ENCODE data around the gene ACSM3.
"Not testable (repeated sequence)": the region's sequence is repeated elsewhere in the genome, so short reads cannot be mapped to it uniquely, and the experiment has no call there.

Gene ACSM3, protein sequence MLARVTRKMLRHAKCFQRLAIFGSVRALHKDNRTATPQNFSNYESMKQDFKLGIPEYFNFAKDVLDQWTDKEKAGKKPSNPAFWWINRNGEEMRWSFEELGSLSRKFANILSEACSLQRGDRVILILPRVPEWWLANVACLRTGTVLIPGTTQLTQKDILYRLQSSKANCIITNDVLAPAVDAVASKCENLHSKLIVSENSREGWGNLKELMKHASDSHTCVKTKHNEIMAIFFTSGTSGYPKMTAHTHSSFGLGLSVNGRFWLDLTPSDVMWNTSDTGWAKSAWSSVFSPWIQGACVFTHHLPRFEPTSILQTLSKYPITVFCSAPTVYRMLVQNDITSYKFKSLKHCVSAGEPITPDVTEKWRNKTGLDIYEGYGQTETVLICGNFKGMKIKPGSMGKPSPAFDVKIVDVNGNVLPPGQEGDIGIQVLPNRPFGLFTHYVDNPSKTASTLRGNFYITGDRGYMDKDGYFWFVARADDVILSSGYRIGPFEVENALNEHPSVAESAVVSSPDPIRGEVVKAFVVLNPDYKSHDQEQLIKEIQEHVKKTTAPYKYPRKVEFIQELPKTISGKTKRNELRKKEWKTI

DNA sequence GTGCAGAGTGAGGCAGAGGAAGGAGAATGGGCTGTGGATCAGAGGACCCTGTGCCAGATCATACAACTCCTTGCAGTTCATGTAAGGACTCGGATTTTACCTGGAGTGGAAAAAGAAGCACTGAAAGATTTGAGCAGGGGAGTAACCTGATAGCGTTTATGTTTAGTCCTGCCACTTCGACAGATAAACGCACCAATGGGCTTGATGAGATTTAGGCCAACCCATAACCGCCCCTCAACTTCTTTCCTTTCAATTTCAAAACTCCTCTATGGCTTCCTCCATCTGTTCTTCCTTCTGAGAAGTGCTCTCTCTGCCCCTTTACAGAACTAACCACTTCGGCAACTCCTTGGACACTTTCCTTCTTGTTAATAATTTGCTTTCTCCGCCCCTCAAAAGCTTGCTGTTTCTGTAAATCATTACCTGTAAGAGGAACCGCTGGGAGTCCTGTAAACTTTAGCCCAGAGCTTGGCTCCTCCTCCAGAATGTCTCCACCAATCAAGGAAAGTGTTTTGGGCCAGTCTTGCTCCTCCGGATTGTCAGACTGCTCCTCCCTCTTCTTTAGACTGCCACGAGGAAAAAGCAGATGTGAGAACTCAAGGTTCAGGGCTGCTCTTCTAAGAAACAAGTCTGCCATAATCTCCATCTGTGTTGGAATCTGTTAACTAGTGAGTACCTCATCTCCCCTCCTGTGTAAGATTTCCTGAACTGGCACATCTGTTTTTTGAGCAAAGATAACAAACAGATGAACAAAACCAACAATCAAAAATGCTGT is at the start of gene ACSM3:
Gene ACSM3, plus strand, starts transcription at position 554 of the 772 bp plus-strand sequence. CDS start 6,021 bp downstream, outside the sequence.
- DNase-seq (ENCODE audit: low read depth, low spot score) = peak; percentile 79

DNA sequence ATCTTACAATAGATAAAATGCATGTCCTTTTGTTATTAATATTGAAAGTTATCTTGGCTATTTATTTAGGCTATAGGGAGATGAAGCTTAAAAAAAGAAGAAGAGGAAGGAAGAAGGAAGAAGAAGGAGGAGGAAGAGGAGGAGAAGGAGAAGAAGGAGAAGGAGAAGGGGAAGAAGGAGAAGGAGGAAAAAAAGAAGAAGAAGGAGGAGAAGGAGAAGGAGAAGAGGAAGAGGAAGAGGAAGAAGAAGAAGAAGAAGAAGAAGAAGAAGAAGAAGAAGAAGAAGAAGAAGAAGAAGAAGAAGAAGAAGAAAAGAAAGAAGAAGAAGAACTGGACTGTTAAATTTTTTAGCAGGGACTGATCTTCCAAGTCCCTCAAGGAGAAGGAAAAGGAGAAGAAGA is 46.1 kb upstream of the ACSM3 start:
- DNase-seq (ENCODE audit: low read depth, low spot score) = not testable (repeated sequence)

DNA sequence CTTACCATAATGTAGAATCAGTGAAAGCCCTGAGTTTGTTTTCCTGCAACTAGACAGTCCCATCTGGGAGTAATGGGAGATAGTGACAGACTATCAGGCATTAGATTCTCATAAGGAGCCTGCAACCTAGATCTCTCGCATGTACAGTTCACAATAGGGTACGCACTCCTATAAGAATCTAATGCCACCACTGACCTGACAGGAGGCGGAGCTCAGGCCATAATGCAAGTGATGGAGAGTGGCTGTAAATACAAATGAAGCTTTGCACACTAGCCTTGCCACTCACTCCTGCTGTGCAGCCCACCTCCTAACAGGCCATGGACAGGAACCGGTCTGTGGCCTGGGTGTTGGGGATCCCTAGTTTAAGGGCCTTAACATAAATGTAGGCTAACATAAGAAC is 43.6 kb upstream of the ACSM3 start:
- DNase-seq (ENCODE audit: low read depth, low spot score) = no peak

DNA sequence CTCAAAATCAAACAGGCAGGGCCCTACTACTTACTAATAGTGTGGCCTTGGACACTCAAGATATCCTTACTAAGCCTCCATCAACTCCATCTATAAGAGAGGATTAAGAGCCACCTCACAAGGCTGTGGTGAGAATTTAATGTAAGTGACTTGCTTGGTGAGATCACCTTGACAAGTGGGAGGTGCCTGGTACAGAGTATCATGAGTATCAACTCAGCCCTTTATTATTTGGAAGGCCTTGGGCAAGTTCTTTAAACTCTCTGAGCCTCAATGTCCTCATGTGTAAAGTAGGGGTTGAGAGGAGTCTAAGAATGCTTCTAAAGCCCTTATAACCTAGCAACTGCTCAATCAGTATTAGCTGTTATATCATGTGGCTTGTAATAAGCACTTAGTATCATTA is 37.2 kb upstream of the ACSM3 start:
- DNase-seq (ENCODE audit: low read depth, low spot score) = no peak

DNA sequence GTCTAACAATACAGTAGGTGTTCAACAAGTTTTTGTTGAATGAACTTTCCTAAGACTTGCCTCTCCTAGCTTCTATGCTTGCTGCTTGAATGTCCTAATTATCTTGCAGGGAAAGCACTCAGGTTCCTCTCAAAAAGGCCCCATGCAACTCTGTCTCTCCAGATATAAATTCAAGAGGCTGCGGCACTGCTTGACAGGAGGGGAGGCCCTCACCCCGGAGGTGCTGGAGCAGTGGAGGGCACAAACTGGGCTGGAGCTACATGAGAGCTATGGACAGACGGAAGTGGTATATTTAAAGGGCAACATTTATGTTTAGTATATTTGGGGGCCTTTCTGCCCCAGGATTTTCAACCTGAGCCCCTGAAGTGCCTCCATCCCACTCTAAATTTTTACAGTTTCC is 36.6 kb upstream of the ACSM3 start:
- no peak for DNase-seq (ENCODE audit: low read depth, low spot score)

DNA sequence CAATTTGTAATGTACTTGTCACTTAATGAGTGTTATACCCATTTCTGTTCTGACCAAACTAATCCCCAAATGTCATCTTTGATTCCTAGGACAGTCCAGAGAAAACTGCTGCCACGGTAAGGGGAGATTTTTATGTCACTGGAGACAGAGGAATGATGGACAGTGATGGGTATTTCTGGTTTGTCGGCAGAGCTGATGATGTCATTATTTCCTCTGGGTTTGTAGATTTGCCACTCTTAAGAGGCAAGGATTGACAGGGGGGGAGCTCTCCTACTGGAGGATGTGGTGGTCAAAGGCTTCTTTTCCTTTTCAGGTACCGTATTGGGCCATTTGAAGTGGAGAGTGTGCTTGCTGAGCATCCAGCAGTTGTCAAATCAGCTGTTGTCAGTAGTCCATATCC is 34.7 kb upstream of the ACSM3 start:
- DNase-seq (ENCODE audit: low read depth, low spot score) = no peak

DNA sequence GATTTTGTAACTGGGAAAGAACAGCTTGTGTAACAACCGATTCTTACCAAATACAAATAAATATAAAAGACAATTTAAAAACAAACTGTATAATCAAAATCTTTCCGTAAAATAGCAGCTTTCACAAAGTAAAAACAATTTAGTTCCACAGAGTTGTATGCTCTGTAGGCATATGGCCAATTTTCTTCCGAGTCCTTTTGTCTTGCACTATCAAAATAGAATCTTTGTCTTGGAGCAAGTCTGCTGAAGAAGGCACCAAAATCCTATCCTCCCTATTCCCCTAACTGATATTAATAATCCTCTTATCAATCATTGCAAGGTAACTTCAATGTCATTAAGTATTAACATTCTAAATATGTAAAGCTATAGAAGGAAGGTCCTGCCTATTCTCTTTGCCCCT is 29.8 kb upstream of the ACSM3 start:
- no peak for DNase-seq (ENCODE audit: low read depth, low spot score)

DNA sequence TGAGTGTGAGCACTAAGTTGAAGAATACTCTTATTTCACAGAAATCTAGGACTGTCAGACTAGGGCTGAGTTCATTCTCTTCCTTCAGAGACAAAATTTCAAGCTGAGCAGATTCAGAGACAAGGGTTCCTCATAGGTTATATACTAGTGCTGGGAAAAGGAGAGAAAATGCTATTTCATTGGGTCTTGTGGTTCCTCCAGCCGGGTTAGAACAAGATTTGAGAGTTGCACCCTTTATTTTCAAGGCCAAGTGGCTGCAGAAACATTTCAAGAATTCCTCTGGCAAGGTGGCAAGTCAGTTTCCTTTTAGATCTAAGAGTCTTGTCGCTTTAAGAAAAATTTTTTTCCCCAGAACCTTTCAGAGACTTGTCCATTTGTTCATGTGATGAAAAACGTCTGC is 29.0 kb upstream of the ACSM3 start:
- DNase-seq (ENCODE audit: low read depth, low spot score) = no peak

DNA sequence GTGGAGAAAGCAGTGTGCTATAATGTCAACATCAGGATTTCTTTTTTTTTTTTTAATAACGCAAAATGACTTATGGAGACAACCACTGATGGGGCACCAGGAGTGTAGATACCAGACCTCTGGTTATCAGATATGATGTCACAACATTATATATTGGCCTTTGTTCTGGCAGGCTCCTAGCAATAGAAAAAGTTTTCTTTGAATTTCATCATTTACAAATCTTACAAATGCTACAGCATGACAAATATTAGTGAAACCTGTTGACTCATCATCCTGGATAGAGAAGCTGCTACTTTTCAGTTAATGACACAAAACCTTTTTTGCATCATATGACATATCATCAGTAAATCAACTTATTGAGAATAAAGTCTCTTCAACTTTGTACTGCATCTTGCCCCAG is 28.3 kb upstream of the ACSM3 start:
- no peak for DNase-seq (ENCODE audit: low read depth, low spot score)

DNA sequence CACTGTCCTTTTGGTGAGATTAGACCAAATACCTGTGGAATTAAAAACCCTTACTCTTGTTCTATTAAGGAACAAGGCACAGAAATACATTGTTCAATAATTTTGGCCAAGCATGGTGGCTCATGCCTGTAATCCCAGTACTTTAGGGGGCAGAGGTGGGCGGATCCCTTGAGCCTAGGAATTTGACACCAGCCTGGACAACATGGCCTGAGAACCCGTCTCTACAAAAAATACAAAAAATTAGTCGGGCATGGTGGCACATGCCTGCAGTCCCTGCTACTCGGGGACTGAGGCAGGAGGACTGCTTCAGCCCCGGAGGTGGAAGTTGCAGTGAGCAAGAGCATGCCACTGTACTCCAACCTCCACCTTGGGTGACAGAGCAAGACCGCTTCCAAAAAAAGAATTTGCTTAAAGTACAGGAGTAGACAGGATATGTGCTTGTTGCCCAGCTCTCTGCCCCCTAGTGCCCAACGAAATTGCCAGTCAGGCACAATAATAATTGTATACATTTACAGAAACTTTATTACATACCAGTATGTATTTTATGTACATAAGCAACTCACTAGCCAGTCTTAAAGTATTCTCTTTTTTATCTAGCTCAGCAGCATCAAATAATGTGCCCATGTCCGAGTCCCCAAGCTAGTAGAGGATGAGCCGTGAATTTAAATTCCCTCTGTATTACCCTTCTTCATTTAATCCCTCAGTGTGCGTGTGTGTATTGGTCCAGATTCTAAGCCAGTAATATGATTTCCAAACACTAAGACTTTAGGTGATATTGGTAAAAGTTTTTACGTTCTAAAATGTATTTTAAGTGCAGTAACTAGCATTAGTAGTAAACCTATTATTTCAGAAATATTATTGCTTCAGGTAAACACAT is 23.6 kb upstream of the ACSM3 start:
- no peak for DNase-seq (ENCODE audit: low read depth, low spot score)

DNA sequence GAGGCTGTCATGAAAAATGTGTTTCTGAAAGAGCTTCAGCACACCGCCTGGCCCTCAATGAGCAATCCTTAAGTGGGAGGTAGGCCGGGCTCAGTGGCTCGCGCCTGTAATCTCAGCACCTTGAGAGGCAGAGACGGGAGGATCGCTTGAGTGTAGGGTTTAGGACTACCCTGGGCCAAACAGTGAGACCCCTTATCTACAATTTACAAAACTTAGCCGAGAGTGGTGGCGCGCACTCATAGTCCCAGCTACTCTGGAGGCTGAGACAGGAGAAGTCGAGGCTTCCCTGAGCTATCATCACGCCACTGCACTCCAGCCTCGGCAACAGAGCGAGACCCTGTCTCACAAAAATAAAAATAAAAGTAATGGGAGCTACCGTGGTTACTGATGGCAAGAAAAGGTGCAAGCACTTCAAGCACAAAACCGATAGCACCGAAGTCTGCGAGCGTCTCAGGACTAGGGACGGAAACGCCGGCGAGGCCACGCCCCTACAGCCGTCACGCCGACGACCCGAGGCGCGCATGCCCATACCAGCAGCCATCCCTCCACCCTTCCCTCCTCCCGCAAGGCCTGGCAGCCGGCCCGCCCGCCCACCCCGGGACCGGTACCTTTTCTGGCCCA is 22.8 kb upstream of the ACSM3 start:
- peak; percentile 86 for DNase-seq (ENCODE audit: low read depth, low spot score)

DNA sequence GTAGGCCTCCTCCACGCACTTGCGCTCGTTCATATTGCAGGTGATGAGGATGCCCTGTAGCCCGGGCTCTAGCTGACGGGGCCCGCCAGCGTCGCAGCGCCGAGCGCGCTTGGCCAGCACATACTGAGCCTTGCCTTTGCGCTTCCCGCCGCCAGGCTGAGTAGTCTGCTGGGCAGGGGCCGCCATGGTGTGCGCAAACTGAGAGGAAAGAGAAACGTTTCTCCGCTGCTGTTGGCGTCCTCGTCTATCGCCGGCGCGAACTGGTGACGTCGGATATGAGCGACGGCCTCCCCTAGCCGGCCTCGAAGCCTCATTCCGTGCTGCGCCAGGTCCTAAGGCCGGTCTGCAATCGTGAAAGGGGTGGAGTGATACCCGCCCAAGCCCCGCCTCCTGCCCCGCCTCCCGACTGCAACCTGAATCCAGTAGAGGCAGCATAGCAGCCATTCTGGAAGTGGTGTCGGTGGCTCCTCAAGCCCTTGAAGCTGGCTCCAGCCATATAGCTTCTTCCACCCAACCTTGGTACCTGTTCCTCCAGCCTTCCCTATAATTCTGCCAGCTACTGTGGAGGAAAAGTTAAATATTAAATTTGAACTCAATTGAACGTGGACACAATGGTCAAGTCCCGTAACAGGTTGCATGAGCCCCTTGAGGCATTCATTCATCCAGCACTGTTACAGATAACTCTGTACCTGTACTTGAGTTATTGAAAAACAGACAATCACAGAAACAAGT is 22.1 kb upstream of the ACSM3 start, which contains the start of gene THUMPD1:
Gene THUMPD1, minus strand, starts transcription at position 265 of the 732 bp plus-strand sequence. Its CDS starts 79 bp downstream, at position 186.
- DNase-seq (ENCODE audit: low read depth, low spot score) = peak; percentile 97

DNA sequence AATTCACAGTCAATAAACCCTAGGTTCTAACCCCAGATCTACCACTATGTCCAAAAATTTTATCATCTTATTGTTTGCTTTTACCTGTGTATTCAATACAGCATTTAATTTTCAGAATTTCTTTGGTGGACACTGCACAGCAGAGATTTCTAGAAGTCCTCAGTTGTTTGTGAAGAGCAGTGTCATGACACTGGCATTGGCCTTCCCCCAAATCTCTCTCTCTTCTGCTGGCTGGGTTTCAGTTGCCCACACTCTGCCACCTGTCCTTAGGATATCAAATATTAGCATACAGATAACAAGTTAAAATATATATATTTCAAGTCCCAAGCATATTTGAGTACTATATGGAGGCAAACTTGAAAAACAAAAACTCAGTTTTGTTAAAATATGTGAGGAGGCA is 20.2 kb upstream of the ACSM3 start:
- DNase-seq (ENCODE audit: low read depth, low spot score) = no peak

DNA sequence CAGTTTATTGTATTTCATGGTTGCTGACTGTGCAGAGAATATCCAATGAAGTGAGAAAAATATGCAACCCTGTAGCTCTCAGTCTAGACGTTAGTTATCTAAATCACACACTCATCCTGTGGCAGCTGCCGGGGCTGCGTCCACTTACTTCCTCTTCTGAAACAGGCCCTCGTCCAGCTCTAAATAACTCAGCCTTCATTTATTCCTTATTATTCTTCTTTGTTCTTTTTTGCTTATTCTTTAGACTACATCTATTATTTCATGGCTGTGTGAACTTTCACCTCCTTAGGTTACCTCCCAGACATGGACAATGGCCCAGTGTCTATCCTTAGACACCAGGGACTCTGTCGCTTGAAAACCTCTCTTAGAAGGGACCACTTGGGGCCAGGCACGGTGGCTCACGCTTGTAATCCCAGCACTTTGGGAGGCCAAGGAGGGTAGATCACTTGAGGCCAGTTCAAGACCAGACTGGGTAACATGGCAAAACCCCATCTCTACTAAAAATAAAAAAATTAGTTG is 18.8 kb upstream of the ACSM3 start:
- no peak for DNase-seq (ENCODE audit: low read depth, low spot score)

DNA sequence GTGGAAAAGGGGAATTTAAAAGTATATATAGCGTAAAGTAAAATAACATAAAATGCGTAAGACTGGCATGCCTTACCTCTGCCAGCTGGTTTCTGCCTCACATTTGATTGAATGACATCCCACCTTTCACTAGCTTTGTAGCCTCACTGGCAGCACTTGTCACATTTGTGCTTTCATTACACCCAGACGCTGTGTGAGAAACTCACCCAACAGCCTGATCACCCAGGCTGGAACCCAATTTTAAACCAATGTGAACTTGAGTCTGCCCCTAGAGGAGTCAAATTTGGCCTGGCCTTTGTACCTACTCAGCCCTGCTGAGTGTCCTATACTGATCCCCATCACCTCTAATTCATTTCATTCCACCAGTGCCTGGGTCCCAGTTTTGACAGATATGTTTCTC is 17.4 kb upstream of the ACSM3 start:
- no peak for DNase-seq (ENCODE audit: low read depth, low spot score)

DNA sequence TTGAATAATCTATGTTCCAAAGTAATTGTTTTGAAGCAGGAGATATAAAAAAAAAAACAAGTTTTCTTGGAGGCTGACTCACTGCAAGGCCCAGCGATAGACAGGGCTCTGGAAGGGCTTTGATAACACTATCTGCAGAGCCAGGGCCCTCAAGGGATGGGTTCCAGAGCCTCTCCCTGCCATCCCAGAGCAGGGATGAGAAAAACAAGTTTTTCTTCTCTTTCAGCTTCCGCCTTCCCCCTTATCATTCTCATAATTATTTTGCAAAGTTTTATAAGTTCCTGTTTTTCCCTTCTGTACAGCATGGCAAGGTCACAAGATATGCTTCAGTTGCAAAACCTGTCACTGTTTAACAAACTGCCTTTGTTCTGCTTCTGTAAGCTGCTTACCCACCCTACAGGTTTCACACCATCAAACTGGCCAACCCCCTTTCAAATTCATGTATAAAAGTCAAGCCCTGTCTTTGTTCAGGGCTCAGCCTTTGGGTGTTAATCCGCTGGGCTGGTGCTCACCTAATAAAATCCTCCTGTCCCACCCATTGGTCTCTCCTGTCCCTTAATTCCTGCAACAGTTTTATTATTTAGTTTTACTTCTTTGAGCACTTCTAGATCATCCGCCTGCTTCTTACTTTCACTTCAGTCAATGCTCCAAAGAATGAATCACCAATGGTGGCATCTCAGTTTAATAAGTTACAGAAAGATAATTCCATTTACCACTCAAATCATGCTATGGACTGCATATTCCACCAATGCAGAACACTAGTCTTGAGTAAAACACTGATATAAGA is 16.6 kb upstream of the ACSM3 start:
- DNase-seq (ENCODE audit: low read depth, low spot score) = no peak

DNA sequence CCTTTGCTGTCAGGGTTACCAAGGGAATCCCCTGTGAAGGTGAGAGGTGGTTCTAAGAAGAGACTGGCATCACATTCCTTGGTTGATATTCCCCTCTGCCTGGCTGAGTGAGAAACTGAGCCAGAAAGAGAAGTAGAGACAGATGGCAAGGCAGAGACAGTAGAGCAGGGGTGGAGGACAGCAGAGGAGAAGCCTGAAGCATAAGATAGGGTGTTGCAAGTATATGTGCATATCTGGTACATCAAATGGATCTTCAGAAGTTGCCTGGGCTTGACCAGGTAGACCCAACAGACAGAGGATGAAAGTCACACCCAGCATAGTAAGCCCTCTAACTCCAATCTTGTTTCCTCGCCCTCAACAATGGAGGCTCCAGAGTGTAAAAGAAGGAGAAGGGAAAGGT is 14.3 kb upstream of the ACSM3 start:
- DNase-seq (ENCODE audit: low read depth, low spot score) = no peak

DNA sequence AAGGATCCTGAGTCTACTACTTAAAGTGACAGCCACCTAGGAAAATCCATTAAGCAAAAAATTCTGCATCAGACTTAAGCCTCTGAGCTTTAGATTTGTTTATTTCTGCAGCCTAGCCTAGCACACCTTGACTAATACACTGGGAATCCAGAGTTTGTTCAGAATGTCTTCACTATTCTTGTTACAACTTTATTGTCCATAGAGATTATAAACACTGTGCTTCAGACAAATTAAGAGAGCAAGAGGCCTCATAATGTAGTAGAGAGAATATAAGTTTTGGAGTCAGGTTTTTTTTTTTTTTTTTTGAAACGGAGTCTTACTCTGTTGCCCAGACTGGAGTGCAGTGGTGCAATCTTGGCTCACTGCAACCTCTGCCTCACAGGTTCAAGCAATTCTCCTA is 13.3 kb upstream of the ACSM3 start:
- DNase-seq (ENCODE audit: low read depth, low spot score) = no peak

DNA sequence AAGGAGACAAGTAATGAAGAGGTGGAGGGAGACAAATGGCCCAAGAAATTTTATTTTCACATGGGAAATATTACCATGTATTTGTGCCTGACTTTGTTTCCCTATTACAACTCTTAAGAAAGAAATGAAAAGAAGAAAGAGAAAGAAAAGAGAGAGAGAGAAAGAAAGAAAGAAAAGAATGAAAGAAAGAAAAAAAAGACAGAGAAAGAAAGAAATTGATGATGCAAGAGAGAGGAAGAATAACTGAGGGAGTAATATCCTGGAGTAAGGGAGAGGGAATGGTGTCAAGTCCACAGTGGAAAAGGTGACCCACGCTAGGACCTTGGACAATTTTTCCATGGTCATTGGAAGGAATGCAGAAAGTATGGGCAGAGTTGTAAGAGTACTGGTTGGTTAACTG is 10.1 kb upstream of the ACSM3 start:
- no peak for DNase-seq (ENCODE audit: low read depth, low spot score)
